Muscle of back (tissue), 11 donors: ENCODE results near the gene VASH2. TPM values are rescaled to one million over a fixed set of nuclear protein-coding genes. Genes with fewer than 3 reads are reported as not detected.
A peak's percentile ranks its signal among the peaks of the same experiment; 100 is the strongest.
"Not testable (repeated sequence)": the region's sequence is repeated elsewhere in the genome, so short reads cannot be mapped to it uniquely, and the experiment has no call there.

Source experiments
- DNase-seq, 3 donors: peaks; one replicate each; pipeline versions ENCODE4 v3.0.0 to v3.0.0-alpha.2; 2013
- polyA plus RNA-seq, 10 donors: library from polyadenylated mRNA; unstranded; fragments of 120-200 nt; gene quantifications; one replicate each; pipeline ENCODE4 v1.2.1, GENCODE V29; 2013; ENCODE audit not compliant: insufficient read length in 10 of 10

The VASH2 gene
- polyA plus RNA-seq, 10 donors = 40.6 to 56.7 (median 46.5) TPM

DNA sequence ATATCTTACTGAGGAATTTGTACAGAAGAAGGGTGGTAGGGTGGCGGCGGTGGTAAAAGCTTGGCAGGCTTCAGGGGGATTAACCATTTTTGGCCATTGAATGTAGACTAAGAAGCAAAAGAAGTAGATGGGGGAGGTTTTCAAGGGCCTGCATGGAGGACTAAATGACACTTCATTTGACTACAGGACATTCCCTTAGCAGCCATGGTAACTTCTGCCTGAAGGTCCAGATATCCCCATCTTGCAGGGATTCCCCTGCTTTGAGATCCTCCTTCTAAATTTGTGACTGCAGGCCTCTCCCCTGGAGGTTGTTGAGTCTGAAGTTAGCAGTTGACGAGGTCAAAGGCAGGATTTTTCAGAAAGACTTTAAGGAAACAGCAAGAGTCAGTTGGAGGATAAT is 4.8 kb downstream of the VASH2 start:
- DNase-seq = no peak

DNA sequence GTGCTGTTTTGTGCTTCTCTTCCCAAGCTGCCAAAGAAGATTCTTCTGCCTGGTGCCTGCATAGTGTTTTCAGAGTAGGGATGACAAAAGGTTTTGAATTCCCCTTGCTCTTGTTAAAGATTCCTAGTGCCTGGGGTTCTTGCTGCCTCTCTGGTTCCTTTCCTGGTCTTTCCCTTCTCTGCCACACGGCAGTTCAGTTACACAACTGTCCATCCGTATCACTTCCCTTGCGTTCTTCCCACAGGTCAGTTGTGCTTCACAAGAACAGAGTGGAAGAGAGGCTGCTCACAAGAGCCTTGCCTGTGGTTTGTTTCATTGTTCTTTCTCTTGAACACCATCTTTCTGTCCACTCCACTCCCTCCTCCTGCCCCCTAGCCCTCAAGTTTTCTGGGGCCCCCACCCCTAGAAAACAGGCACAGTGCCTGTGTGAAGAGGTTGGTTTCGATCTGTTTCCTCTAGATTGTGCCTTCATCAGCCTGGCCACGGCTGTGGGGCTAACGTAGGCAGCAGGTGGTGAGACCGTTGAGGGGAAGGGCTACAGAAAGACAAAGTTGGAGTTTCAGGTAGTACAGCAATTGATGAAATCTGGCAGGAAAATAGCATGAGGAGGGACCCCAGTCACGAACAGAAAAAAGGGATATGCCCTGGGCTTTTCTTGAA is 5.8 kb downstream of the VASH2 start:
- DNase-seq = no peak

DNA sequence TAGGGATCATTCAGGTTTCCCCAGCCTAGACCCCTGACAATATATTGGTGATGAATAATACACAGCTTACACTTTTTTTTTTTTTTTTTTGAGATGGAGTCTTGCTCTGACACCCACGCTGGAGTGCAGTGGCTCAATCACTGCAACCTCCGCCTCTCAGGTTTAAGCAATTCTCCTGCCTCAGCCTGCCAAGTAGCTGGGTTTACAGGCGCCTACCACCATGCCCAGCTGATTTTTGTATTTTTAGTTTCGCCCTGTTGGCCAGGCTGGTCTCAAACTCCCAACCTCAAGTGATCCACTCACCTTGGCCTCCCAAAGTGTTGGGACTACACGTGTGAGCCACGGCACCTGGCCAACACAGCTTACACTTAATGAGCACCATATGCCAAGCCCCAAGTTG is 7.2 kb downstream of the VASH2 start:
- no peak for DNase-seq

DNA sequence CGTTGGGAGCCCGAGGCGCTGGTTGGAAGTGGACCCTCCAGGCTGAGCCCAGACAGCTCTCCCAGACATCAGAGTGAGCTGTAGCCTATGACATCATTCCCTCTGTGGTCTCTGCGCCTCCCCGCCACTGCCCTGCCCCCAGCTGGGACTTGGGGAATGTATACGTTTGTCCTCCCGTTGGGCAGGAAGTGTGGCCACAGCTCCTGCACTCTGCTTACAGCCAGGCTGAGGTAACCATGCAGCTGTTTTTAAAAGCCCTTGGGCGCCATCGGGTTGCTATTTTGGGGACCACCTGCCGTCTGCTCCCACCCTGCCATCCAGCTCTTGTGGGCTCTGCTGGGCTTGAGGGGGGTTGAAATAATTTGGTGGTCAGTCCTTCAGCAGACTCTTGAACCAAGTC is 7.8 kb downstream of the VASH2 start:
- peak in 1 of 3 donors; percentile 62 for DNase-seq

DNA sequence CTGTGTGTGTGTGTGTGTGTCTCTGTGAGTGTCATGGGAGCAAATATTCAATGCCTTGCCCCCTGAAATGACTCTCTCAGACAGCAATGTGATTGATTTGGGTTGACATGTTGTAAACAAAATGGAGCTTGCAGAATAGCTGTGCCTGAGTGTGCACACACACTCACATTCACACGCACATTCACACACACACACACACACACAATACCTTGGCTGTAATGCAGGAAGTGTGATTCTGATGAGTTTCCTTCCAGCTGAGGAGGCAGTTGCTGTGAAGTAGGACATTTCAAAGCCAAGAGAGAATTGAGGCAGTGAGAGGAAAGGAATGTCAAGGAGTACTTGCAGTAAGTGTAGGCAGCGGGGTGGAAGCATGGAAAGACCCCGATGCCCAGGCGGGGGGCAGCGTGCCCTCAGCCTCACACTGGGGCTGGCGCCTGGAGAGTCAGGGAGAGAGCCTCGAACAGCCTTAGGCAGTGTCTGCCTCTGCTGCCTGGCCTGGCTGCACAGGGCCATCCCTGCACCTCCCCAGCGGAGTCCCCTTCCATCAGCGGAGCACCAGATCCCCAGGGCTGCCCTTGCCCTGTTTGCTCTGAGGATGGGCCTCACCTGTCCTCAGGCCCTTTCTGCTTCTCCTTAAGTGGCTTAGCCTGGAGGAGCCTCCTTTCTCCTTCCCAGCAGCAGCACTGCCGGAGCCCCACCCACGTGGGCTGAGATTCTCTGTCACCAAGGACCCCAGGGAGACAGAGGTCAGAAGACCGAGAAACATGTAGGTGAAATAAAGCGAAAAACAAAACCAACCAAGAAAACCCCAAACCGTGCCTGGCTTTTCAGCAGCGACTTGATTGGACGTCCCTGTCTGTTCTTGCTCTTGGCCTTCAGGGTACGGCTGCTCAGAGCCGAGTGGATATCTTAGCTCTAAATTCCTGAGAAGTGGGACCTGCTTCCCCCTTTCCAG is 9.2 kb downstream of the VASH2 start:
- DNase-seq = no peak

DNA sequence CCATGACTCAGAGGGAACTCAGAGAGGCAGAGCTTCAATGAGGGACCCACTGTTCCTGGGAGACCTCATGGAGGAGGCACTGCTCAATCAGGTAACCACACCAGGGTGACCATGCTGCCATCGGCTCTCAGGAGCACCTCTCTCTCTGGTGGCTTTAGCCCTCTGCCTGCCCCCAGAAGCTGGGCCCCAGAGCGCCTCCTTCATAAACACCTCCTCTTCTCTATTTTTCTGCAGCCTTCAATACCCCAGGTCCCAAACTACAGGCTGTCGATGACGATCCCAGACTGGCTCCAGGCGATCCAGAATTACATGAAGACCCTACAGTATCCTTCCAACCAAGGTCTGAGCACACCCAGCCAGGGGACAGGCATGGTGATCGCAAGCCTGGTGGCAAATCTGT is 10.6 kb downstream of the VASH2 start:
- DNase-seq = no peak

DNA sequence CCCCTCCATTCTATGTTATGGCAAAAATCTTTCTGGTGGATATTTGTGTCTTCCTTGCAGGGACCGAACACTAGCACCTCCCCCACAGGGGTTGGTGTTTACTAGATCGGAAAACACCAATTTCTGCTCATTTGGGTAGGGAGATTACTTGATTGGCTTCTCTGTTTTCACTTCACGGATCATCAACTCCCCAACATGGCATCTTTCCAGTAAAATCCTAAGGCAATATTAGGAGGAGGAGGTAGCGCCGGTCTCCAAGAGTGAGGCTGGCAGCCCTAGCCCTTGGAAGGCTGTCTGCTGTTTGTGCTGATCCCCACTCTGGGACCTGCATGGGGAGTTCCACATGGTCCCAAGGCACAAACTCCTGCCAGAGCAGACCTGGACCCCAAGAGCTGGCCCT is 12.2 kb downstream of the VASH2 start:
- DNase-seq = no peak

DNA sequence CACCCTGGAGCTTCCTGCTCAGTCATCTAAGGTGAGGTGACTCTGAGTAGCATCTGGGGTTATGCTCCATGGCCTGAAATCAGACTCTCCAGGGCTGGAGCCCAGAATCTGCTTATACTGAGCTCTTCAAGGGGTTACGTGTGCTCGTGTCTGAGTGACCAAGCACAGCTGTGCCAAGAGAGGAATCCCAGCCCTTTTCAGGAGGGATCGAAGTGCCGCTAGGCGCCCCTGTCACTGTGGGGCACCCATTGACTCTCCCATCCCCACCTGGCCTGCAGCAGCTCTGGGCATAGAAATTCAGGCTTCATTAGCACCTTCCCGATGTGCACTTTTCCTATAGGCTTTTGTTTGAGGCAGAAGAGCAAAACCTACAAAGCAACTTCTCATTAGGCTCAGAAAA is 13.8 kb downstream of the VASH2 start:
- DNase-seq = no peak

DNA sequence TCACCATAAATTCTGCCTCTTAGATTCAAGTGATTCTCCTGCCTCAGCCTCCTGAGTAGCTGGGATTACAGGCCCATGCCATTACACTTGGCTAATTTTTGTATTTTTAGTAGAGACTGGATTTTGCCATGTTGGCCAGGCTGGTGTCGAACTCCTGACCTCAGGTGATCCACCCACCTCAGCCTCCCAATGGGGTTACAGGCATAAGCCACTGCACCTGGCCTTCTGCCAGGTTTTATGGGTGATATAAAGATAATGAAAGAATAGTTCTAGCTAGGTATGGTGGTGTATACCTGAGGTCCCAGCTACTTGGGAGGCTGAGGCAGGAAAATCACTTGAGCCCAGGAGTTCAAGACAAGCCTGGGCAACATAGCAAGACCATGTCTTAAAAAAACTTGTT is 14.7 kb downstream of the VASH2 start:
- DNase-seq = not testable (repeated sequence)

DNA sequence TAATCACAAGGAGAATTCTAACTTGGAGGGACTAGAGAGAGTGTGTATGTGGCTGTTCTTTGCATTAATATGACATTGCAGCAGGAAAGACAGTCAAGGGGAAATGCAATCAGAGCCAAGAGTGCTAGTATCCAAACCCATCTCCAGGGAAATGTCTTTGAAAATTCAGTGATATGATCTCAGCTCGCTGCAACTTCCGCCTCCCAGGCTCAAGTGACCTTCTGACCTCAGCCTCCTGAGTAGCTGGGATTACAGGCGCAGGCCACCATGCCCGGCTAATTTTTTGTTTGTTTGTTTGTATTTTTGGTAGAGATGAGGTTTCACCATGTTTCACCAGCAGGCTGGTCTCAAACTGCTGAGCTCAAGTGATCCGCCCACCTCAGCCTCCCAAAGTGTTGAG is 16.3 kb downstream of the VASH2 start:
- peak in 1 of 3 donors; percentile 44 for DNase-seq

DNA sequence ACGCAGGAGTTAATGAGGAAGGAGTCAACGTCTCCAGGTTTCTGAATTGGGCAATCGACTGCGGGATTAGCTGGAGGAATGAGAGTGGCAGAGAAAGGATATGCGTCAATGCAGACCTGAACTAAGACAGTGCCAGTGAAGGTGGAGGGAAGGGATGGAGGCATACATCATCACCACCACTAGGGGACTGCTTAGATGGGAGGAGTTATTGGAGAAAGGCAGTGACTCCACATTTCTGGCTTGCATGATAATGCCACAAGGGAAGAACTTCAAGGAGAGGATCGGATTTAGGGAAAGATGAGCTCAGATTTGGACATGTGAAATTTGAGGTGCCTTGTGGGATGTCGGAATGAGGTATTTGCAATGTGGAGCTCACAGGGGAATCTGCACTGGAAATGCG is 17.5 kb downstream of the VASH2 start:
- DNase-seq = peak in 1 of 3 donors; percentile 76

DNA sequence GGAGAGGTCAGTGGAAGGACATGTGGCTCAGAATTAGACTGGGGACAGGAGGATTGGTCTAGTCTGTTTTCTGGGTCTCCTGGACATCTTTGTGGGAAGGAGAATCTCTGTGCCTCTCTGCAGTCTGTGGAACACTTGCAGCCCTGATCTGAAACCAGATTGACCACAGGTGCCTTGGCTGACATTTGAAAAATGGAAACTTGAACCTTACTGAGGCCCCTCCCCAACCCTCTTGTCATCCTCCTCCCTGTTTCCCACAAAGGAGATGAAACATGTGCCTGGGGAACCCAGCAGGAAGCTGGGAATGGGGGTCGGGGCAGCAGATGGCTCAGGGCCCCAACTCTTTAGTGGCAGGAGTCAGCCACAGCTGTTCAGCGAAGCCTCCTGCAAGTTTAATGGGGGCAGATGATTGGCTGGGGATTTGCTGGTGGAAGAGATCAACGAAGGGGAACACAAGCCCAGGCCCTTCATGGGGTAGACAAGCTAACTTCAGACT is 18.1 kb downstream of the VASH2 start:
- peak in 2 of 3 donors; percentile 55 to 82 for DNase-seq

DNA sequence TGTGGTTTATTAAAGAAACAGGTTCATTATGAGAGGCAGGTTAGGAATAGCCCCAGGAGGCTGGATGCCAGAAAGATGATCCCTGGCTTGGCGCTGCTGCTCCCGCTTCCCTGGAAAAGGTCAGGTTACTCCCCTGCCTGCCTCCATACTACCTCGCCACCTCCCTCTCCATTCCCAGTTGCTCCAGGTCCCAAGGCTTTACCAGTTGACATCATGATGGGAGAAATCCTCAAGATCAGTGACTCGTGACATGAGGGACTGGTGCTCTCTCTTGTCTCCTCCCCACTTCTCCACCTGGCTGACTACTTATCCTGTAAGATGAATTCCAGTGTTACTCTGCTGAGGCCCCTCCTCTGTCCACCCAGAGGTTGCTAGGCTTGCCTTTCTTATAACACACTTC is 19.7 kb downstream of the VASH2 start:
- no peak for DNase-seq

DNA sequence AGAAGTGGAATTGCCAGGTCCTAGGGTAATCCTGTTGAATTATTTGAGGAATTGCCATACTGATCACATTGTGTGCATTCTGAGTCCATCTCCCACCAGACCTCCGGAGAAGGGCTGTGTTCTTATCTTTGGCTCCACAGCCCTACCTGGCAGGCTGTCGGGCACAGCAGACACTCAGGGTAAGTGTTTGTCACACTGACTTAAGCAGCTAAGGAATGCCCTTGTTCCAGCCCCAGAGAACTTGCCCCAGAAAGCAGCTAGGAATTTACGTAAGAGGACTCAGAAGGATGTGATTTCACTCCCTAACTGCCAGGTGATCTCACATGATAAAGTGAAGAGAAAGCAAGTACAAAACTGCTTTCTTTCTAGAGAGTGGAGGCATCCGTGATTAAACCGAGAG is 21.0 kb downstream of the VASH2 start:
- DNase-seq = no peak

DNA sequence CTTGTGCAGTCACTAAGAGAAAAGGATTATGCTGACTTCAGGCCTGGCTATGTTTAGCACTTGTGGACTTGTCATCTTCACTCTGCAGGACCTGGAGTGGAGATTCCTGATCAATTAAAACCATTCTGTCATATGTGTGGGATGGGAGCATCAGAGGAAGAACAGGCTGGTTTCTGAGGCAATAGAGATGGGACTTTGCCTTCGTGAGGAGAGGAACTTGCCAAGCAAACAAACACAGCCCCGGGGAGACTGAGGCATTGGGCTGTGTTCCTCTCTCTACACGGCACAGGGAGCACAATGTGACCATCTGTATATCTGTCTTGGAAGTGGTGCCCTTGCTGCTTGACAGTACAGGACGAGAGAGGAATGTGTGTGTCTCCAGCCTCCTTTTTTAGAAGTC is 23.1 kb downstream of the VASH2 start:
- DNase-seq = no peak

DNA sequence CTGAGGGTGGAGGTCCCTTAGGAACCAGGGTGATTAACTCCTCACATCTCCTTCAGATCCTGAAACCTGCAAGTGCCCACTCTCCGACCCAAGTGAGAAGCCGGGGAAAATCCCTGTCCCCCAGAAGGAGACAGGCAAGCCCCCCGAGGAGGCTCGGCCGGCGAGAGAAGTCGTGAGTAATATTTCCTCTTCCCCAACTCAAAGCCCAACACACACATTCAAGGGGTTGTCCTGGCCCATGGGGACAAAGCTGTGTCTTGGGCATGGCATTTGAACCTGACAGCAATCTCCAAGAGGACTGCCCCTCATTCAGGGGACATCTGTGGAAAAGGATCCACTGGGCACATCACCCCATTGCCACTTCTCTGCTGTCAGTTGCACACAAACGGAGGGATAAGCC is 23.6 kb downstream of the VASH2 start:
- no peak for DNase-seq

DNA sequence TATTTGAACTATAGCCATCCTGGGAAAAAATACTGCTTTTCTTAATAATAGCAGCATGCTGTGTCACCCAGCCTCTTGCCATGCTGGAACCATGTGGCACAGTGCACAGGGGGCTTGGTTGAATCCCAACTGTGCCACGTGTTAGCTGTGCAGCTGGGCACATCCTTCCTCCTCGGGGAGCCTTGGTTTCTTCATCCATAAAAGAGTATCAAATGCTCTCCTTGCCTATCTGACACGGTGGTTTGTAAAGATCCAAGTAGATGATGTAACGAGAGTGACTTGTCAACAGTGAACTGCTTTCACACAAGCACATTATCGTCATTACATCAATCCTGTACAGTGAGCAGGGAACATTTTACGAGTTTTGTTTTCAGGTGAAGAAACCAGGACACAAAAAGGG is 24.4 kb downstream of the VASH2 start:
- DNase-seq = no peak

DNA sequence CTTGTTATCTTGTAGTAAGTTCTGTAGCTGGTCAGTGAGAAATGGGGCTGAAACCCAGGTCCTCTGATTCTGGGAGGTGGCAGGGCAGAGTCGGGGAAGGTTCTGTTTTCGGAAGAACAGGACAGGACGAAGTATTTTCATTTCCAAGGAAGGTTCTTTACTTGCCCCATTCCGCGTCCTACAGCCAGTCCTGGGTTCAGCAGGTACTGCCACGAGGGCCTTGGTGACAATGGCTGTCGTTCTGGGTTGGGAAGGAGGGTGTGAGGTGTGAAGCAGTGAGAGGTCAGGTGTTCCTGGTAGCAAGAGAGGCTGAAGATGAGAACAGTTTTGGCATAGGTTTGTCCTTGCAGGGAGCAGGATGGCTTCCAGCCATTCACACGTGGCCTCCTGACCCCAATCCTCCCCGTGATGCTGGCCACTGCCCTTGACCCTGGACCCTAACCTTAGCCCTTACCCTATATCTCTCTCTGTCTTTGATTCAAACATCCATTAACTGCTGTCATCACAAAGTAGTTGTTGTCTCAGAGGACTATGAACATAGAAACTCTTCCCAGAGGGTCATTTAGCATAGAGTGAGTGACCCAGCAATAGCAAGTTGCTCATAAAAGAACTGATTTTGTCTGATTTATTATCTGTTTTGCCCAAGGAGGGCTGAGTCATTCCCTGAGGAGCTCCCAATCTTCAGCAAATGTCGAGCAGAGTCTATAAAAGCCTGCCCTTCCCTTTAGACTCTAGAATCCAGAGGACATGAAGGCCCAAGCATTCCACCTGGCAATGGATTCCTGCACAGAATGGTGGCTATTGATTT is 25.0 kb downstream of the VASH2 start:
- DNase-seq = no peak

DNA sequence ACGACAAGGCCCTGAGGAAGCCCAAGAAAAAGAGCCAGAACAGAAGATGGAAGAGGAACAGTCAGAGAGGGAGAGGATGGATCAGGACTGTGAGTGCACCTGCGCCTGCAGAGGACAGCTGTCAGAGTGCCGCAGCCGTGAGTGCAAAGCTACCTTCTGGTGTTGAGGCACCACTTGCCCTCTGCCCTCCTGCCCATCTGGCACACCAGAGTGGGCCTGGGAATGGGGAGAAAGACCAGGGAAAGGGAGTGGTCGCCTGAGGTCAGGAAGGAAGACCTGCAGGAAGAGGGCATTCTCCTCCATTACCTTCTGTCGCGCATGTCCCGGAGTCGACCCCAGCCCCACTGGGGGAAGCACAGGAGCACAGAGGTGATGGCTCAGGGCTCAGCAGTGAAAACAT is 26.2 kb downstream of the VASH2 start:
- DNase-seq = no peak

DNA sequence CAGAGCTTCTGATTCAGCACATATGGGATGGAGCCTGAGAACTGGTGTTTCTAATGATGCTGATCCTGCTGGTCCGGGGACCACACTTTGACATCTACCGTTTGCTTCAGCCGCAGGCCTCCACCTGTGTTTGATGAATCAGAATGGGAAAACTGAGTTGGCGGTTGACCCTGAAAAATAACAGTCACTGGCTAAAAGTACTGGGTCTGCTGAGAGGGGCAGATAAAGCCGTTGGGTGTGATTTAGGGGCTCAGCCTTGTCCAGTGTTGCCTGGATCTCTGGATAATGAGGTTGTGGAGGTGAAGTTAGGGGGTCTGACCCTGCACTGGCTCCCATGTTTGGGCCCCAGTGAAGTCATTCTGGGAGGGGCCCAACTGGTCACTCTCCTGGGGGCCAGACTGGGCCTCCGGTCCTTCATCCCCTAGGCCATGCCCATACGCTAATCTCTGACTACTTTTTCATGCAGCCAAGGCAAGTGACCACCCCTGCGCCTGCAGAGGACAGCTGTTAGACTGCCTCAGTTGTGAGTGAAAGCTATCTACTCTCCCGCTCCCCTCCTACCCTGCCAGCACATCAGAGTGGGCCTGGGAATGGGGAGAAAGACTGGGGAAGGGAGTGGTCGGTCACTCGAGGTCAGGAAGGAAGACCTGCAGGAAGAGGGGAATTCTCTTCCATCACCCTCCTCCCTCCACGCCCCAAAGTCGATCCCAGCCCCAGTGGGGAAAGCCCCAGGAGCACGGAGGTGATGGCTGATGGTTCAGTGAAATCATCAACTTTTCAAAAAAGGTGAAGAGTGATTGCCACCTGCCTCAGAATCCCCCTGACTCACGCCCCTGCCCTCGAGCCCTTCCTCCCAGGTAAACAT is 27.7 kb downstream of the VASH2 start:
- no peak for DNase-seq
